ENCODE measurements around the gene CCSER1. TPM values are rescaled to one million over a fixed set of nuclear protein-coding genes. Genes with fewer than 3 reads are reported as not detected.

Gene CCSER1
- total and polyA plus RNA-seq, 2 of the 8 experiments (the other 6 are each of a cell fraction or from before 2014, with no cell fraction given): 0.26 to 0.84 TPM

GRCh38 chr4:90146306-90146705 lies 19.1 kb downstream of the CCSER1 start:
- no peak overlapping the region for H2AK5ac ChIP-seq (ENCODE audit: low read depth, low read length)
- no peak overlapping the region for H3K23ac ChIP-seq (ENCODE audit: insufficient read length)
- no peak overlapping the region for H3K18ac ChIP-seq (ENCODE audit: extremely low read depth, low read length)
- H2BK120ac ChIP-seq (replicated peaks; ENCODE audit: low read depth, low read length): no peak overlapping the region
- H3K9me3 ChIP-seq (ENCODE audit: insufficient read depth in 2 of 2, low read depth in 1 of 2, low read length in 1 of 2): no peaks in the 10 kb centered on the region
- ChIA-PET CTCF (ENCODE audit: partially characterized antibody) (no interaction called here), POLR2A (ENCODE audit: partially characterized antibody) (no interaction called here)
- no peak overlapping the region for H4K91ac ChIP-seq (replicated peaks; ENCODE audit: insufficient read length, low read length)
- H2BK5ac ChIP-seq (ENCODE audit: low read depth, low read length): no peak overlapping the region
- no peak overlapping the region for H3K56ac ChIP-seq (replicated peaks; ENCODE audit: insufficient read length, low read depth, low read length)
- no peak overlapping the region for H3K4me3 ChIP-seq (ENCODE audit: extremely low read depth in 1 of 4, insufficient read depth in 2 of 4, low read depth in 3 of 4, low read length in 4 of 4)
- H3K4me2 ChIP-seq (ENCODE audit: insufficient read depth in 1 of 2, low read depth in 2 of 2, low read length in 2 of 2): no peak overlapping the region
- H3K14ac ChIP-seq (ENCODE audit: insufficient read length): no peak overlapping the region
- 87% methylated on average over 5 of the region's 5 CpGs; no CpG with 5 or more reads in 1 of the 2 experiments for WGBS, 2 experiments (ENCODE audit: extremely low coverage in 1 of 2, insufficient coverage in 1 of 2, insufficient read length in 1 of 2, insufficient replicate concordance in 2 of 2, low coverage in 1 of 2, low lambda C conversion rate in 2 of 2, missing lambda C conversion rate in 1 of 2)
- no peaks in the 10 kb centered on the region for H3K27me3 ChIP-seq (replicated peaks in 1 of 4; ENCODE audit: control insufficient read depth in 3 of 4, extremely low read depth in 1 of 4, insufficient read depth in 3 of 4, low read length in 3 of 4)
- no peak overlapping the region for H4K5ac ChIP-seq (ENCODE audit: insufficient read length, low read depth, low read length)
- TF ChIP-seq BRCA1 (IDR thresholded peaks at IDR 0.05; ENCODE audit: low read depth, low read length): no peak
- TF ChIP-seq GABPA (IDR thresholded peaks at IDR 0.05; ENCODE audit: borderline replicate concordance, insufficient read depth, low read length): no peak
- no peak for TF ChIP-seq TEAD4 (IDR thresholded peaks at IDR 0.05; ENCODE audit: low read depth, low read length)
- TF ChIP-seq CREB1 (IDR thresholded peaks at IDR 0.05): no peak
- no peak for TF ChIP-seq BCL11A (IDR thresholded peaks at IDR 0.05; ENCODE audit: low read depth in 2 of 2, low read length in 2 of 2)
- no peak for TF ChIP-seq SP1 (IDR thresholded peaks at IDR 0.05; ENCODE audit: low read depth, low read length)
- TF ChIP-seq SAP30 (IDR thresholded peaks at IDR 0.05; ENCODE audit: insufficient read depth, insufficient replicate concordance, low read length): no peak
- TF ChIP-seq CBX5 (IDR thresholded peaks at IDR 0.05; ENCODE audit: low read depth, low read length): no peak
- TF ChIP-seq ASH2L (IDR thresholded peaks at IDR 0.05; ENCODE audit: low read length): no peak
- no peak for TF ChIP-seq SIN3A (conservative IDR thresholded peaks at IDR 0.05 in 1 of 2, IDR thresholded peaks at IDR 0.05 in 1 of 2; ENCODE audit: low read depth in 1 of 2, low read length in 2 of 2)
- no peak for TF ChIP-seq BACH1 (IDR thresholded peaks at IDR 0.05; ENCODE audit: low read length)
- no peak for TF ChIP-seq GTF2F1 (IDR thresholded peaks at IDR 0.05; ENCODE audit: borderline replicate concordance, low read depth, low read length)
- no peak for TF ChIP-seq KDM1A (IDR thresholded peaks at IDR 0.05; ENCODE audit: borderline replicate concordance, low read length)
- no peak for TF ChIP-seq JUN (IDR thresholded peaks at IDR 0.05; ENCODE audit: low read depth, low read length)
- no peak for DNase-seq (ENCODE audit: low read depth in 1 of 2, low spot score in 2 of 2)
- no peaks in the 10 kb centered on the region for H3K79me2 ChIP-seq (ENCODE audit: control insufficient read depth in 1 of 2, insufficient read depth in 2 of 2, low read length in 2 of 2)
- no peak for FAIRE-seq
- no peaks in the 10 kb centered on the region for H4K20me1 ChIP-seq (replicated peaks in 1 of 2; ENCODE audit: control insufficient read depth in 1 of 2, insufficient read depth in 2 of 2, low read length in 2 of 2)
- H3K27ac ChIP-seq (ENCODE audit: low read depth, low read length): no peak overlapping the region
- H3K79me1 ChIP-seq (ENCODE audit: low read depth, low read length): no peaks in the 10 kb centered on the region
- H3K4ac ChIP-seq (replicated peaks; ENCODE audit: insufficient read length, low read depth, low read length): no peak overlapping the region
- H2BK15ac ChIP-seq (ENCODE audit: low read length): no peak overlapping the region
- no peaks in the 10 kb centered on the region for H3K23me2 ChIP-seq (ENCODE audit: low read depth, low read length)
- no peak overlapping the region for H3K9ac ChIP-seq (replicated peaks in 1 of 4; ENCODE audit: extremely low read depth in 1 of 4, low read depth in 3 of 4, low read length in 3 of 4)
- no peak overlapping the region for H2BK12ac ChIP-seq (ENCODE audit: low read depth, low read length)
- H2AFZ ChIP-seq (ENCODE audit: low read length): no peak overlapping the region
- no peaks in the 10 kb centered on the region for H3K36me3 ChIP-seq (ENCODE audit: control insufficient read depth in 2 of 4, insufficient read depth in 4 of 4, low read length in 3 of 4)
- H4K8ac ChIP-seq (ENCODE audit: extremely low read depth, insufficient read depth, low read length): no peak overlapping the region
- H3K4me1 ChIP-seq (replicated peaks in 1 of 4; ENCODE audit: control insufficient read depth in 3 of 4, insufficient read depth in 4 of 4, low read length in 3 of 4): no peaks in the 10 kb centered on the region
- no peak overlapping the region for H2BK20ac ChIP-seq (ENCODE audit: low read length)
